ENCODE measurements around the gene UQCRQ. TPM values are rescaled to one million over a fixed set of nuclear protein-coding genes. Genes with fewer than 3 reads are reported as not detected.

The UQCRQ gene
- total RNA-seq, 4 donors from 2014 or later: 106 to 169 (median 128) TPM

- Histone ChIP-seq H3K36me3 (peaks cover 0 to 21% of the 10 kb centered on the region in 2 donors), H3K27ac (peak overlapping the region in 1 of 4 donors; percentile 26), H3K9me3 (no peaks in the 10 kb centered on the region), H3K27me3 (peaks cover 23% of the 10 kb centered on the region), H3K4me1 (peaks cover 0 to 37% (median 4%) of the 10 kb centered on the region in 3 donors), H3K4me3 (no peak overlapping the region)
- 88 to 89% methylated on average over 1 of the region's 1 CpG for WGBS, 2 donors (ENCODE audit: low coverage in 1 of 2)
- no peak for ATAC-seq
- TF ChIP-seq POLR2AphosphoS5 (IDR thresholded peaks at IDR 0.05) (no peak), CTCF (IDR thresholded peaks at IDR 0.05) (no peak), POLR2A (IDR thresholded peaks at IDR 0.05) (no peak), EP300 (IDR thresholded peaks at IDR 0.05) (no peak)
Measured at GRCh38 chr5:132821791-132822190, 44.7 kb upstream of the UQCRQ start.

GRCh38 chr5:132822650-132823480 lies 43.6 kb upstream of the UQCRQ start:
- H3K27ac ChIP-seq: peak overlapping the region in 2 of 4 donors; percentile 3 to 60
- peak overlapping the region in 1 of 2 donors; percentile 40 for H3K4me3 ChIP-seq
- H3K36me3 ChIP-seq: peaks cover 0 to 23% of the 10 kb centered on the region in 2 donors
- no CpG with 5 or more reads among the region's 68 CpGs for WGBS, 2 donors (ENCODE audit: low coverage in 1 of 2)
- no peaks in the 10 kb centered on the region for H3K9me3 ChIP-seq
- H3K27me3 ChIP-seq: peaks cover 23% of the 10 kb centered on the region
- ATAC-seq: peak; percentile 15
- TF ChIP-seq EP300 (IDR thresholded peaks at IDR 0.05): no peak
- TF ChIP-seq CTCF (IDR thresholded peaks at IDR 0.05): peak in 1 of 4 experiments; percentile 7
- H3K4me1 ChIP-seq: peaks cover 0 to 38% (median 4%) of the 10 kb centered on the region in 3 donors

- Histone ChIP-seq H3K36me3 (peaks cover 0 to 23% of the 10 kb centered on the region in 2 donors), H3K27ac (peak overlapping the region in 2 of 4 donors; percentile 3 to 60), H3K4me3 (peak overlapping the region in 1 of 2 donors; percentile 40), H3K4me1 (peaks cover 0 to 38% (median 4%) of the 10 kb centered on the region in 3 donors), H3K27me3 (peaks cover 23% of the 10 kb centered on the region), H3K9me3 (no peaks in the 10 kb centered on the region)
- TF ChIP-seq EP300 (IDR thresholded peaks at IDR 0.05): no peak
- peak in 1 of 4 experiments; percentile 5 for TF ChIP-seq CTCF (IDR thresholded peaks at IDR 0.05)
- no peak for TF ChIP-seq POLR2A (IDR thresholded peaks at IDR 0.05)
- no peak for ATAC-seq
- WGBS, 2 donors (ENCODE audit: low coverage in 1 of 2): 80% methylated on average over 1 of the region's 7 CpGs; no CpG with 5 or more reads in 1 of the 2 donors
Measured at GRCh38 chr5:132823481-132824050, 42.9 kb upstream of the UQCRQ start.

- no peaks in the 10 kb centered on the region for H3K9me3 ChIP-seq
- peaks cover 15% of the 10 kb centered on the region for H3K27me3 ChIP-seq
- no peak overlapping the region for H3K4me3 ChIP-seq
- no peak for ATAC-seq
- peaks cover 0 to 23% of the 10 kb centered on the region in 2 donors for H3K36me3 ChIP-seq
- peaks cover 0 to 45% (median 6%) of the 10 kb centered on the region in 3 donors for H3K4me1 ChIP-seq
- TF ChIP-seq POLR2AphosphoS5 (IDR thresholded peaks at IDR 0.05): no peak
- no peak for TF ChIP-seq EP300 (IDR thresholded peaks at IDR 0.05)
- no peak for TF ChIP-seq CTCF (IDR thresholded peaks at IDR 0.05)
- no peak for TF ChIP-seq POLR2A (IDR thresholded peaks at IDR 0.05)
- H3K27ac ChIP-seq: no peak overlapping the region
- 83% methylated on average over 1 of the region's 3 CpGs; no CpG with 5 or more reads in 1 of the 2 donors for WGBS, 2 donors (ENCODE audit: low coverage in 1 of 2)
Measured at GRCh38 chr5:132824426-132824825, 42.0 kb upstream of the UQCRQ start.

Measured in gastroesophageal sphincter (tissue), 4 donors.